ENCODE measurements around the gene STX18.
"Not testable (repeated sequence)": the region's sequence is repeated elsewhere in the genome, so short reads cannot be mapped to it uniquely, and the experiment has no call there.

STX18 gene

DNA sequence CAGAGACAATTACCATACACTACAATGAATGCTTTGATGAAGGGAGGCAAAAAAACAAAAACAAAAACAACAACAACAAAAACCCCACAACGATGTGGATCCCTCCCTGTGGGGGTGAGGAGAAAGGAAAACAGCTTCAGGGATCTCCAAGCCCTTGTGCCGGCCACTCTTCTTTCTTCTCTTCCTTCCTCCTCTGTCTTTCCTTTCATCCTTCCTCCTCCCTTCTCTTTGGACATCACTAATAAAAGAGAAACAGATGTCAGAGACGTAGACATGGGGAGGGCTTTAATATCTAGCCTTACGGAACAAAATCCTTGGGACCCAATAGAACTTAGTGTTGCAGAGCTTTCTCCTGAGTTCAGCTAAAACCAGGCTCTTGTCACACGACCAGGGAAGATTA, 18.8 kb upstream of the STX18 start:
- Mint-ChIP-seq H3K36me3 (ENCODE audit: low read depth) (peaks cover 32% of the 10 kb centered on the region), H3K27ac (peak overlapping the region; percentile 27), H3K4me3 (no peak overlapping the region), H3K9me3 (no peaks in the 10 kb centered on the region), H3K4me1 (no peaks in the 10 kb centered on the region), H3K27me3 (ENCODE audit: low read depth, poor library complexity) (no peaks in the 10 kb centered on the region)
- DNase-seq, result no peak
- TF ChIP-seq, protein P1, sequence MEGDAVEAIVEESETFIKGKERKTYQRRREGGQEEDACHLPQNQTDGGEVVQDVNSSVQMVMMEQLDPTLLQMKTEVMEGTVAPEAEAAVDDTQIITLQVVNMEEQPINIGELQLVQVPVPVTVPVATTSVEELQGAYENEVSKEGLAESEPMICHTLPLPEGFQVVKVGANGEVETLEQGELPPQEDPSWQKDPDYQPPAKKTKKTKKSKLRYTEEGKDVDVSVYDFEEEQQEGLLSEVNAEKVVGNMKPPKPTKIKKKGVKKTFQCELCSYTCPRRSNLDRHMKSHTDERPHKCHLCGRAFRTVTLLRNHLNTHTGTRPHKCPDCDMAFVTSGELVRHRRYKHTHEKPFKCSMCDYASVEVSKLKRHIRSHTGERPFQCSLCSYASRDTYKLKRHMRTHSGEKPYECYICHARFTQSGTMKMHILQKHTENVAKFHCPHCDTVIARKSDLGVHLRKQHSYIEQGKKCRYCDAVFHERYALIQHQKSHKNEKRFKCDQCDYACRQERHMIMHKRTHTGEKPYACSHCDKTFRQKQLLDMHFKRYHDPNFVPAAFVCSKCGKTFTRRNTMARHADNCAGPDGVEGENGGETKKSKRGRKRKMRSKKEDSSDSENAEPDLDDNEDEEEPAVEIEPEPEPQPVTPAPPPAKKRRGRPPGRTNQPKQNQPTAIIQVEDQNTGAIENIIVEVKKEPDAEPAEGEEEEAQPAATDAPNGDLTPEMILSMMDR (IDR thresholded peaks at IDR 0.05), result no peak

DNA sequence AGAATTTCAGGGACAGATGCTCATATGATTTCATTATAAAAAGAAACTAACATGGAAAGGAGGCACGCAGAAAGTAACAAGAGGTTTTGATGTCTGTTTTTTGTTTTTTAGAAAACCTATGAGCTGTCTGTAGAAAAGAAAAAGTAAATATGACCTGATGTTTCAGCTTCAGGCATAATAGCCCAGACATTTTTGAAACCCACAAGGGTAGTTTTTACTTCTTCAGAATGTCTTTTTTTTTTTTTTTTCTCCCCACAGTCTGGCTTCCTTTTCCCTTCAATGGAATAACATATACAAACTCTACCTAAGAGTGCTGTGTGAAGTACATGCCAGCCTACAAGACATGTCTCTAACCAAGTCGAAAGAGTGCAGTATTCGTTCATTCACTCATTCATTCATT, 18.3 kb upstream of the STX18 start:
- TF ChIP-seq, protein P1 (IDR thresholded peaks at IDR 0.05), result no peak
- Mint-ChIP-seq H3K36me3 (ENCODE audit: low read depth) (peaks cover 32% of the 10 kb centered on the region), H3K4me1 (no peaks in the 10 kb centered on the region), H3K9me3 (no peaks in the 10 kb centered on the region), H3K4me3 (no peak overlapping the region), H3K27me3 (ENCODE audit: low read depth, poor library complexity) (no peaks in the 10 kb centered on the region), H3K27ac (no peak overlapping the region)
- no peak for DNase-seq

DNA sequence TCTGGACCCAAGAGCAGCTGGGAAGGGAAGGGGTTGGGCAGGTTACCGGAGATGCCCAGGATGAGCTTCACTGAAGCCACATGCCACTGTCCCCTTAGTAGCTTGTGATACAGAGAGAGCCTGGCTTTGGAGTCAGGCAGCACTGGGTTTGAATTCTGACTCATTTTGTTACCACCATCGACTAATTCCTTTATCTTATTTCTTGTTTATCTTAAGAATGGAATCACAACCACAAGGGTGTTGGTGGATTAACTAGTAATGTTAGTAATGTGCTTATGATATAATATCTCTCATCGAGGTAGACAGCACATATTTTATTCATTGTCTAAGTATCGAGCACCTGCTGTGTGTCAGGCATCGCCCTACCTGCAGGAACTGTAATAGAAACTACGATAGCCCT, 17.7 kb upstream of the STX18 start:
- H3K4me3 Mint-ChIP-seq, result no peak overlapping the region
- TF ChIP-seq, protein P1 (IDR thresholded peaks at IDR 0.05), result no peak
- H3K27ac Mint-ChIP-seq, result no peak overlapping the region
- H3K9me3 Mint-ChIP-seq, result no peaks in the 10 kb centered on the region
- H3K27me3 Mint-ChIP-seq (ENCODE audit: low read depth, poor library complexity), result no peaks in the 10 kb centered on the region
- no peak for DNase-seq
- no peaks in the 10 kb centered on the region for H3K4me1 Mint-ChIP-seq
- peaks cover 32% of the 10 kb centered on the region for H3K36me3 Mint-ChIP-seq (ENCODE audit: low read depth)

DNA sequence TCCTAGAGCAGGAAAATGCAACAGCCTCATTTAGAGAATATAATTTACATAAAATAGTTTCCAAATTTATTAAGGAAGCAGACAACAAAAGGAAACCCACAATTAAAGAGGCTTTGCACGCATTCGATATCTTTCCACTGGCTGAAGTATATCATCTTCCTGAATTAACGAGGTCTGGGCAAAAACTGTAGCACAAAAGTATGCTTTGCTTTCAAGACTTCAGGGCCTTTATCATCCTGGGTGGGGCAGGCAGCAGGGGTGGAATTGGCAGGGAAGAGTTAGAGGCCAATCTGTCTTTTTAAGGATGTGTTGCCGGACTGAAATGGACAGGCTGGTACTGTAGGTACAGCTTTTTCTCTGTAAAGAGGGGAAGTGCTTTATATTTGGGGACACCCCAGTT, 17.0 kb upstream of the STX18 start:
- H3K4me1 Mint-ChIP-seq, result no peaks in the 10 kb centered on the region
- no peak for DNase-seq

DNA sequence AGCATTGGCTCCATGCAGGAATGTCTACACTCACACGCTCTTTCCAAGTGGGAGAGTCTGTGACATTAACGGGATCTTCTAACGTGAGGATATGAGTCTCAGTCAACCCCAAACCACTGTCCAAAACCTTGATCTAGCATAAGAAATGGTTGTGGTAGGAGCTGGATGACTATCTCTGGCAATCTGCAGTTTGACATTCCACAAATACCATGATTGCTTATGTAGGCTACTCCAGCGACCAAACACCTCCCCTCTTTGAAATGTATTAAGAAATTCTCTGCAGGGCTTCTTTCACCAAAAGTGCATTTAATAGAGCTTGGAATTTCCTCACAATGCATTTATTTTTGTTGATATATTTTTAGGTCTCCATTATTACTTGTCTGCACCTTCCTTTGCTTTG, 14.1 kb upstream of the STX18 start:
- DNase-seq, result no peak
- TF ChIP-seq, protein P1 (IDR thresholded peaks at IDR 0.05), result no peak
- H3K4me3 Mint-ChIP-seq, result no peak overlapping the region
- no peaks in the 10 kb centered on the region for H3K27me3 Mint-ChIP-seq (ENCODE audit: low read depth, poor library complexity)
- no peak overlapping the region for H3K27ac Mint-ChIP-seq
- H3K4me1 Mint-ChIP-seq, result no peaks in the 10 kb centered on the region
- H3K36me3 Mint-ChIP-seq (ENCODE audit: low read depth), result peaks cover 49% of the 10 kb centered on the region
- no peaks in the 10 kb centered on the region for H3K9me3 Mint-ChIP-seq

More for the DNA sequence above, 17.0 kb upstream of the STX18 start:
- Mint-ChIP-seq H3K27me3 (ENCODE audit: low read depth, poor library complexity) (no peaks in the 10 kb centered on the region), H3K36me3 (ENCODE audit: low read depth) (peaks cover 30% of the 10 kb centered on the region), H3K4me3 (no peak overlapping the region), H3K9me3 (no peaks in the 10 kb centered on the region), H3K27ac (peak overlapping the region; percentile 33)
- TF ChIP-seq, protein P1 (IDR thresholded peaks at IDR 0.05), result no peak

DNA sequence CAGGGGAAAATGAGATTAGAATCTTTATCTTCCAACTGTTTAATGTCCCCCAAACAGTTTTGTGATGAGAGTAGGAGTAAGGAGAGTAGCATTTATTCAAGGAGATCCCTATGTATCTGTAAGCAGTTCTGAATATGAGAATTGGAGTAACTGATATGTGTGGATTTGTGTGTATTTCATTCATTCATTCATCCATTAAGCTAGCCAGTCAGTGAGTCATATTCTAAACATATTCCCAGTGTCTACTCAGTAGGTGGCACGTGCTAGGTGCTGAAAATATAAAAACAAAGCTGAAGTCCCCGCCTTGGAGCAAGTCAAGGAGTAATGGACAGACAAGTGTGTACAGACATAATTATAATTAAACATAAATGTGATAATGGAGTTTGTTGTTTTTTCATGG, 12.4 kb upstream of the STX18 start:
- Mint-ChIP-seq H3K4me3 (no peak overlapping the region), H3K4me1 (no peaks in the 10 kb centered on the region), H3K27ac (no peak overlapping the region), H3K36me3 (ENCODE audit: low read depth) (peaks cover 65% of the 10 kb centered on the region), H3K27me3 (ENCODE audit: low read depth, poor library complexity) (no peaks in the 10 kb centered on the region), H3K9me3 (no peaks in the 10 kb centered on the region)
- TF ChIP-seq, protein P1 (IDR thresholded peaks at IDR 0.05), result no peak
- no peak for DNase-seq

DNA sequence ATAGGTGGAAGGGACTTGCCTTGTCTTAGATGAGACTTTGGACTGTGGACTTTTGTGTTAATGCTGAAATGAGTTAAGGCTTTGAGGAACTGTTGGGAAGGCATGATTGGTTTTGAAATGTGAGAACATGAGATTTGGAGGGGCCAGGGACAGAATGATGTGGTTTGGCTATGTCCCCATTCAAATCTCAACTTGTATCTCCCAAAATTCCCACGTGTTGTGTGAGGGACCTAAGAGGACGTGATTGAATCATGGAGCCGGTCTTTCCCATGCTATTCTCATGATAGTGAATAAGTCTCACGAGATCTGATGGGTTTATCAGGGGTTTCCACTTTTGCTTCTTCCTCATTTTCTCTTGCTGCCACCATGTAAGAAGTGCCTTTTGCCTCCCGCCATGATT, 10.2 kb upstream of the STX18 start:
- not testable (repeated sequence) for H3K4me3 Mint-ChIP-seq; H3K27ac Mint-ChIP-seq; DNase-seq; H3K4me1 Mint-ChIP-seq; H3K27me3 Mint-ChIP-seq (ENCODE audit: low read depth, poor library complexity); H3K9me3 Mint-ChIP-seq
- peaks cover 80% of the 10 kb centered on the region for H3K36me3 Mint-ChIP-seq (ENCODE audit: low read depth)

DNA sequence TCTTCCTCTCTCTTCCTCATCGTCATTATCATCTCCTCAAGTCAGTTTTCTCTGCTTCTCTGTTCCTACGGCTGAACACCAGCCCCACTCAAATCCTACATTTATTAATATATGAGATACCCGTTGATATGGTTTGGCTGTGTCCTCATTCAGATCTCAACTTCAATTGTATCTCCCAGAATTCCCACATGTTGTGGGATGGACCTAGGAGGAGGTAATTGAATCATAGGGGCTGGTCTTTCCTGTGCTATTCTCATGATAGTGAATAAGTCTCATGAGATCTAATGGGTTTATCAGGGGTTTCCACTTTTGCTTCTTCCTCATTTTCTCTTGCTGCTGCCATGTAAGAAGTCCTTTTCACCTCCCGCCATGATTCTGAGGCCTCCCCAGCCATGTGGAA, 8.3 kb upstream of the STX18 start:
- H3K27ac Mint-ChIP-seq; H3K9me3 Mint-ChIP-seq; H3K4me1 Mint-ChIP-seq; H3K27me3 Mint-ChIP-seq (ENCODE audit: low read depth, poor library complexity); DNase-seq; H3K4me3 Mint-ChIP-seq: not testable (repeated sequence)
- peaks cover 82% of the 10 kb centered on the region for H3K36me3 Mint-ChIP-seq (ENCODE audit: low read depth)

Data from nephron progenitor cell (in vitro differentiated cells).